22Rv1 (cell line): Measurements from ENCODE around the gene FIBCD1.

Experiments
- H3K27ac ChIP-seq: fragments of 450-650 bp; 2 replicates; pipeline ENCODE4 v1.5.1; 2017
- CTCF ChIP-seq: fragments of 450-650 bp; IDR thresholded peaks from 2 replicates; pipeline ENCODE4 v1.5.1; 2017; ENCODE audit warnings: mild to moderate bottlenecking
- ZFX ChIP-seq: fragments of 450-650 bp; IDR thresholded peaks from 2 replicates; pipeline ENCODE4 v1.6.1; 2017; ENCODE audit warnings: antibody characterized with exemption, borderline replicate concordance

Gene FIBCD1

GRCh38 chr9:130918101-130918825 is 20.8 kb downstream of the FIBCD1 start:
- TF ChIP-seq CTCF, result no peak
- no peak for TF ChIP-seq ZFX
- H3K27ac ChIP-seq, result no peak overlapping the region

- no peak overlapping the region for H3K27ac ChIP-seq
- TF ChIP-seq CTCF (no peak), ZFX (no peak)
Observed at GRCh38 chr9:130917168-130917960, 21.7 kb downstream of the FIBCD1 start.

GRCh38 chr9:130915096-130915447 is 24.0 kb downstream of the FIBCD1 start:
- no peak for TF ChIP-seq CTCF
- no peak for TF ChIP-seq ZFX
- no peak overlapping the region for H3K27ac ChIP-seq

- no peak overlapping the region for H3K27ac ChIP-seq
- no peak for TF ChIP-seq ZFX
- TF ChIP-seq CTCF, result no peak
Observed at GRCh38 chr9:130914417-130915095, 24.5 kb downstream of the FIBCD1 start.

GRCh38 chr9:130913599-130914416 is 25.2 kb downstream of the FIBCD1 start:
- TF ChIP-seq ZFX (no peak), CTCF (no peak)
- no peak overlapping the region for H3K27ac ChIP-seq

- TF ChIP-seq CTCF, result no peak
- TF ChIP-seq ZFX, result no peak
- no peak overlapping the region for H3K27ac ChIP-seq
Observed at GRCh38 chr9:130912932-130913598, 26.0 kb downstream of the FIBCD1 start.
